HG02623 (cell line): ENCODE results near the gene BMF.
"Not testable (repeated sequence)": the region's sequence is repeated elsewhere in the genome, so short reads cannot be mapped to it uniquely, and the experiment has no call there.

Source experiments
- ATAC-seq: cut with Tn5 transposase; IDR thresholded peaks from one replicate; pipeline ENCODE4 v1.9.1; 2021; ENCODE audit warnings: moderate library complexity; ENCODE audit not compliant: unreplicated experiment

Gene BMF, protein sequence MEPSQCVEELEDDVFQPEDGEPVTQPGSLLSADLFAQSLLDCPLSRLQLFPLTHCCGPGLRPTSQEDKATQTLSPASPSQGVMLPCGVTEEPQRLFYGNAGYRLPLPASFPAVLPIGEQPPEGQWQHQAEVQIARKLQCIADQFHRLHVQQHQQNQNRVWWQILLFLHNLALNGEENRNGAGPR

DNA sequence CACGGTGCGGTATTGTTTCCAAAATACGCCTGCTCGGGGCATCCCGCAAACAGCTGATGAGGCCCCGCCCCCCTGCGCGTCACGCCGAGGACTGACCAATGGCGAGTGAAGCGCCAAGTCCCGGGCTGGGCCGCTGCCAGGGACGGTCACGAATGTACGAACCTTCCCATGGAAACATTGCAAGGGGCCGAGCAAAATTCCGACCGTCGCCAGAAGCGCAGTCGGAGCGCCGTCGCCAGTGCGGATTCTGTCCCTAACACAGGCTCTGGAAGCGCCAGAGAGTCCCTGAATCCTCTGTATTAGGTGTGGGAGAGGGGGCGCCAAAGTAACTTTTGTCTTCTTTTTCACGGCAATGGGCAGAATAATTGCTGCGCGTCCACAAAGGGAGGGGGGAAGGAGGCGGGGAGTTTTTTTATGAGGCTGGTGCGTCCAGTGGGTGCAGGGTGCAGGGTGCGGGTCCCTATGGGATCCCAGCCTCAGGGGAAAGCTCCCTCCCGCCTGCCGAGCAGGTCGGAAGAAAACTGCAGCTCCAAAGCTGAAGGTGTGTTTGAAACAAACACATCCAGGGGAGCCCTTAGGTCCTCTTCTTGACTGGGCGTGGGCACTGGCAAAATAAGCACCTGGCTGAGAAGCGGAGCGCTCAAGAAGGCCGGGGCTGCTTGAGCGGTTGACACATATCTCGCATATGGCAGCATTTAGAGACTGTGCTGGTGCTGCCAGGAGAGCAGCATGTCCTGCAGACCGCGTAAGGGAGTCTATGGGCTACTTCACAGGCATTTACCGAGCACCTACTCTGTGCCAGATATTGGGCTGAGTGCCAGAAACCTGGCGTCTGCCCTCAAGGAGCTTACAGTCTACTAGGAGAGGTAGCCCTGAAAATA is at the start of gene BMF:
Gene BMF, minus strand, starts transcription at position 25 of the 881 bp plus-strand sequence. CDS start 2,793 bp downstream, outside the sequence.
- ATAC-seq = peak; percentile 54

DNA sequence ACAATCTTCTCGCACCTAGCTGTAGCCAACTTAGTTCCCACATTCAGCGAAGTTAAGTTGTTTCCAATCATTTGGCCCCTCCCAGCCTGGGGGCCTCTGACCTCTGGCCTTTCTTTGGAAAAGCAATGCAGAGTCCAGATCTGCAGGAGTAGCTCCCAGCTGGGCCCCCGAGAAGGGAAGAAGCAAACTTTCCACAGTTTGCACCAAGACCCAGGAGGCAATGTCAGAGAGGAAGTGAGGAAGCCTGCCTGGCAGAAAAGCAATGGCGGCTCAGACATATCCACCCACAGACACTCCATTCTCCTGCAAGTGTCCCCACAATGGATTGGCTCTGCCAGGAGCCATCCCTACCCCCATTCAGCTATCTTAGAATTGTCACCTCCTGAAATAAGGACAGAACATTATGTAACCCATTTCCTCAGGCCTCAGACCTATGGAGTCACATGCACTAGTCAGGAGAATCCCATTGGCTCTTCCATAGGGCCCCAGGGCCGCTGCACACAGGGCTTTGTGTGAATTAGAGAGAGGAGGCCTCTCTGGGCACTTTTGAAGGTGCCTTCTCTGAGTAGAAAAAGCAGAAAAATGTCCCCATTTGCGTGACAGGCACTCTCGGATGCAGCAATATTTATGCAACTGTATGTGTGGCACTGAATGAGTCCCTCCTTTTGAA is 49.2 kb upstream of the BMF start:
- no peak for ATAC-seq

DNA sequence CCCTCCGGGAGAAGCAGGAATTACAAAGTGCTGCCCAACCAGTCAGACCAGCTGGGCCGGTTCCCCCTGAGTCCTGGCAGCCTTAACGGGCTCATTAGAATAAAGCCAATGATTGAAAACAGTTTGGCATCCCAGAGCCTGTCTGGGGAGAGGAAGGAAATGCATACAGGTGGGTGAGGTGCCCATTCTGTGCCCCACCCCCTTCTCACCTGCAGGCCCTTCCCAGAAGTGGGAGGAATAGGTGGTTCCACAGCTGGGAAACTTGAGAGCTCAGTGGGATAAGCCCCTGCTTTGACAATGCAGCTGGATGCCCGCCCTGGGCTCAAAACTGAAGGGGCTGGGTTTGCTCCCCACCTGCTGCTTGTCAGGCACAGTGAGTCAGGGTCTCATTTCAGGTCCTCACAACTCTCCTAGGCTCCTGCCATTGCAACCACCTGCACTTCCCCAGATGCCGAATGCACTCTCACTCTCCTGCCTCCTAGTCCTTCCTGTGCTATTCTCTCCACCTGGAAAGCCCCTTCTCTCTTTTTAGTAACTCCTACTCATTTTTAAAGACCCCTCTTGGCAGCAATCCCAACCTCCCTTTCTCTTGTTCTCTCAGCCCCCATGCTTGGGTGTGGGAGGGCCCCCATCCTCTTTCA is 46.7 kb upstream of the BMF start:
- ATAC-seq = no peak

DNA sequence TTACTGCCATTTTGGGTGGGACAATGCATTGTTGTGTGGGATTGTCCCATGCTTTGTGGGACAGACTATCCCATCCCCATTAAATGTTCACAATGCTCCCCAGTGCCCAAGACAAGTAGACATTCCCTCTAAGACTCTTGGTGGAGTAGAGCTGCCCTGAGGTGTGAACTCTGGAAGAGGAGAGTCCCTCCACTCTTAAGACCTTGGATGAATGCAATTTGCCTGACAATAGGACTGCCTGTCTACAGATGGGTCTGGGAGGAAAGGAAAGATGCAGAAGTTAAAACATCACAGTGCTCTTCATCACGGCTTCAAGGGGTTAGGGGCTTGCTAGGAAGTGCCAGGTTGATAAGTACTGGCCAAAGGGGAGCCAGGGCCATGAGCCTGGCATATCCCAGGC is 46.1 kb upstream of the BMF start:
- ATAC-seq = not testable (repeated sequence)

DNA sequence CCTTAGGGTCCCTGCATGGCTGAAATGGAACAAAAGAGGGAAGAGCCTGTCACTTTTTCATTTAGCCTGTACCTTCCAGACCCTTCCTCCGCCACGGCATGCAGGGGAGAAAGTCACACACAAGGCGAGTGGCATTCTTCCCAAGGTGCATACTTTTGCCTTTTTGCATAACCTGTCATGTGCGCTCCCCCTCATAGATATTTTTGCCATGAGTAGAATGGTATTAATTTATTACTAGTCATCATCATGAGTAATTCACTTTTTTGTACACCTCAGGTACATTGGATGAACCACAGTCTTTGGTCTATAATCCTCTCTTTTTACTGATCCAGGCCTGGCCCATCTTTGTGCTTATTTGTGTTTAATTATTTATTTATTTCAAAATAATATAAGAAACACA is 43.3 kb upstream of the BMF start:
- ATAC-seq = no peak

DNA sequence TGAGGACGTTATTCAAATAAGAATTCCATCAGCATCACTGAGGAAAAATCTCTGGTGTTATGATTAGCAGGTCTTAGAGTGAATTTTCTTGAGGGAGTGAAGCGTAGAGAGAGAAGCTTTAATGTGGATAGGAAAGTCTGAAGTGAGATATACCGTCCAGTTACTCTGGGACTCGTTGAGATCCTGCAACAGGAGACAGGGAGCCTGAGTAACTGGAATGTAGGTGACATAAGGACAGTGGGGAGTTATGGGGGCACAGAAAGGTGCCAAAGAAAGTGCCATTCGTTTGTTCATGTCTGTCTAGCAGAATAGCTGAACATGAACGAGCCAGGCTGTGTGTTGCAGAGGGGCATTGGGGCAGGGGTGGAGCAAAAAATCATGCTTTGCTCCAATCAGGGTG is 42.8 kb upstream of the BMF start:
- ATAC-seq = no peak

DNA sequence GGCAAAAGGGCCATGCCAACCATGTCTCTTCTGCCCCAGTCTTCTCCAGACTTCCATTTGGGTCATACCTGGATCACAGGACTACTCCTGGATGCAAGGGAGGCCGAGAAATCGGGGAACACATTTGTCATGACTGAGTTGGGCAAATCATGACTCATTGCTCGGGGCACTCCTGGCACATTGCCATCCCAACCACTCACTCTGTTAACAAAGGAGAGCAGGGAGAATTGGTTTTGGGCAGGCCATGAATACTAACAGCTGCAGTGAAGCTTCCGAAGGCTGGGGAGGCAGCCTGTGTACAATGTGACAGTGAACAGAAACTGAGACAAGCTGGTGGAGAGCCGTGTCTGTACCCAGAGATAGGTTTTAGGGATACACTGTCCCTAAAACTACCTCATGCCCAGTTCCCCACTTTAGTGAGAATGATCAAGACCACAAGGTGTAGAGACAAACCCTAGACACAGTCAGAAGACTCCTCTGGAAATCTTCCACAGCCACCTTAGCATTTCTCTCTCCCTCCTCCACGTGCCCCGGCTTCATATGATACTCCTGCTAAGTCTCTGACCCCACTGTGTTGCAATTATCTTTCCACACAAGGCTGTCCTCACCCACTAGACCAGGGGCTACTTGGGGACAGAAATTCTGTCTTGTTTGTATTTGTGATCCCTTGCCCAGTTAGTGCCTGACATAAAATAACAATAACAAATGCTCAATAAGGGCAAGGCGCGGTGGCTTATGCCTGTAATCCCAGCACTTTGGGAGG is 41.7 kb upstream of the BMF start:
- ATAC-seq = no peak

DNA sequence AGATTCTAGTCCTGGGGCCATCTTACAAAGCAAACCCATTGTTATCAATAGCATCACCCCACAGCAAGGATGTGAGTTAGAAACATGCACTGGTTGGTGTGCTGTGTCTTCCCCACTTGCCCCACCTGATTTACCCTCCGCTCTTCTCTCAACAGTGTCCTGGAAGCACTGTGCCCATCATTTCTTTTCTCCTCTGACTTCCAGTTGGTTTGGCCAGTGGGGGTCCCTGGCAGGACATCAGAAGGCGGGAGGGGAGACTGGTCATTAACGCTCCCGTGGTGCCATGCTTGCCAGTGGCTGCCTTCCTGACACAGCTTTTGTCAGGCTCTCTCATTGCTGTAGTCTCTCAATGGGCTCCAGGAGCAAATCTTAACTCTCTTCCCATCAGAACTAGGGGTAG is 40.7 kb upstream of the BMF start:
- ATAC-seq = no peak

DNA sequence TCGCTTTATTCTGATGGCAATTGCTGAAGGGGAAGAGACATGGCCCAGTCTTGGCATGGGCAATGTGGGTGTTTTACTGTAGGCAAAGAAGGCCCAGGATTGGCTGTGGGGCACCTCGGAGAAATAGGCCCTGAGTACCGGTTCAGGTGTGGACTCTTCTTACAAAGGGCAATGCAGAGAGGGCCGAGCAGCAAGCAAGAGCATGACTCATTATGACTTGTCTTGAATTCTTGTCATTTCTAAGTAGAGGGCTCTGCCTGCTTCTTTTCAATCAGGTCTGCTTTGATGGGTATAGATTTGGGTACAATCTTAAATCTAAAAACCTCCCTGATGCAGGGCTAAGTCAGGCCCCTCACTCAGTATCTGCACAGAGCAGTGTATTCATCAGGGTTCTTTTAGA is 37.4 kb upstream of the BMF start:
- no peak for ATAC-seq

DNA sequence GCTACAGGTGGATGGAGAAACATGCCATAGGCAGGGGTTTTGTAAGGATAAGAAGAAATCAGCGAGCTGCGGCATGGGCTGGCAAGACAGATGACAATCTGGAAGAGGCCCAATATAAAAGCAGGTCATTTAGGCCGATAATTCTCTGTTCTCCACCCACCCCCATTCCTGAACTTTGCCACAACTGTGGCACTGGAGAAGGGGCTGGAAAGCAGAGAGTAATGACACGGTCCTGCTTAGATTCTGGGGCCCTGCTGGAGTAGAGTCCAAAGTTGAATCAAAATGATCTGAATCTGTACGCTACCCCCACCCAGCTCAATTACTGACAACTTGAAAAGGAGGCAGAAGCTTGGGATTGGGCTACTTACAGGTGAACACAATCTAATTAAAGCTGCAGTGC is 33.7 kb upstream of the BMF start:
- ATAC-seq = no peak

DNA sequence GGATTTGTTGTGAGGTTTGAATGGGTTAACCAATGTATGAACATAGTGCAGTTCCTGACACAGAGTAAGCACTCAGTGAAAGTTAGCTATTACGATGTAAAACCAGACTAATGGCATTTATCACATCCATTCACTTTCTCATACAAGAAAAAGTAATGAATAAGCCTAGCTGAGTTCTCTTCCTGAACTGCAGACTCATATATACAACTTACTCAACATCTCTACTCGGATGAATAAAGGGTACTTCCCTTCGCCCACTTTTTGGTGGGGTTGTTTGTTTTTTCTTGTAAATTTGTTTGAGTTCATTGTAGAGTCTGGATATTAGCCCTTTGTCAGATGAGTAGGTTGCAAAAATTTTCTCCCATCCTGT is 29.5 kb upstream of the BMF start:
- not testable (repeated sequence) for ATAC-seq

DNA sequence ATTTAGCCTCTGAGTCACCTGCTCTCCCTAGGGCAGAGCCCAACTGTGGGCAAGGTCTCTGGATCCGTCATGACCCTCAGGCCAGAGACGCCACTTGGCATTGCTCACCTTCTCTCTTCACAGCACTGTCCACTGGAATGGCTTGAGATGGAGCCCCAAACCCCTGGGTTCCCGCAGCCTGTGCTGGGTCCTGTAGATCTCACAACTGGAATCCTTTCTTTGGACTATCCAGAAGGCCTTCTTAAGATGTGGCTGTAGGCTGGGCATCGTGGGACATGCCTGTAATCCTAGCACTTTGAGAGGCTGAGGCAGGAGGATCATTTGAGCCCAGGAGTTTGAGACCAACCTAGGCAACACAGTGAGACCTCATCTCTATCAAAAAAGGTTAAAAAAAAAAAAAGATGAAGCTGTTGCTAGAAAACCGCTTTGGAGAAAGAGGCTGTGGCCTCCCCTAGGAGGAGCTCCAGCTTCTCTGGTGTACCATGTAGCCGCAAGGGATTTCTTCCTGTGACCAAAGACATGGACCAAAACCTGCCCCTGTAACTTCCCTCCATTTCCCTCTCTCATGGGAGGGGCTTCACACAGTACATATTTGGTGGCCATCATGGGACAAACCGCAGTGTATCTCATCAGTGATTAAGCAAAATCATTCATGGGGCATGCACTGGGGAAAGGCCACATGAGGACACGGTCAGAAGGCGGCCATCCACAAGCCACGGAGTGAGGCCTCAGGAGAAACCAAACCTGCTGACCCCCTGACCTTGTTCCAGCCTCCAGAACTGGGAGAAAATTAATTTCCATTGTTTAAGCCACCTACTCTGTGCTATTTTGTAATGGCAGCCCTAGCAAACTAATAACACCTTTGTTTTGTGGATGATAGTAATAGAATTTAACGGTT is 28.9 kb upstream of the BMF start:
- no peak for ATAC-seq

DNA sequence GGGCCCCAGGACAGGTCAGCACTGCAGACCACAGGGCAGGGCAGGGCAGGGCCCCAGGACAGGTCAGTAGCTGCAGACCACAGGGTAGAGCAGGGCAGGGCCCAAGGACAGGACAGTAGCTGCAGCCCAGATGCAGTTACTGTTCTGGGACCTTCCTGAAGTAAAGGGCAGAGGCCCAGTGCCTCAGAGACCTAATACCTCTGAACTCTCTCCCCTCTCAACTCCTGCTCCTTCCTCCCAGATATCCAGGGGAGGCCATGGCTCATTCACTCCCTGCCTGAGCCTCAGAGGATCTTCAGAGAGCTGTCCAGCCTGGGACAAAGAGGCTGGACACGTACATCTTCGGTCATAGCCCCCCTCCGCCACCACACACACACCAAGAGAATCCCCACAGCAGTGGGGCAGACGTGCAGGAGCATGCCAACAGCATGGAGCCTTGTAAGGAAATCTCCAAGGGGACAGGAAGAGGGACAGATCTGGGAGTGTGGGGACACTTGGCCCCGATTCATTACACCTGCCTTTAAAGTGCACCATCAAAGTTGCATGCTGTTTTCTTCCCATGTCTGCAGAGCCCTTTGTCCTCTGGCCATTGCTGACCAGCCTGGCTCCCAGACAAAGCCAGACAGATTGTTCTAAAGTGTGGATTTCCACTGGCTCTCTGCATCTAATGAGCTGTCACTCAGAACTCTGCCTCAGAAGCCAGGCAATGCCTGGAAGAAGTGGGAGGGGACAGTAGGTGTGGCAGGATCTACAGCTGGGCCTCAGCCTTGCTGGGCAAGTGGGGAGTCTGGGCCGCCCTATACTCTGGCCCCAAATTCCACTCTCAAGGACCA is 28.0 kb upstream of the BMF start:
- no peak for ATAC-seq

DNA sequence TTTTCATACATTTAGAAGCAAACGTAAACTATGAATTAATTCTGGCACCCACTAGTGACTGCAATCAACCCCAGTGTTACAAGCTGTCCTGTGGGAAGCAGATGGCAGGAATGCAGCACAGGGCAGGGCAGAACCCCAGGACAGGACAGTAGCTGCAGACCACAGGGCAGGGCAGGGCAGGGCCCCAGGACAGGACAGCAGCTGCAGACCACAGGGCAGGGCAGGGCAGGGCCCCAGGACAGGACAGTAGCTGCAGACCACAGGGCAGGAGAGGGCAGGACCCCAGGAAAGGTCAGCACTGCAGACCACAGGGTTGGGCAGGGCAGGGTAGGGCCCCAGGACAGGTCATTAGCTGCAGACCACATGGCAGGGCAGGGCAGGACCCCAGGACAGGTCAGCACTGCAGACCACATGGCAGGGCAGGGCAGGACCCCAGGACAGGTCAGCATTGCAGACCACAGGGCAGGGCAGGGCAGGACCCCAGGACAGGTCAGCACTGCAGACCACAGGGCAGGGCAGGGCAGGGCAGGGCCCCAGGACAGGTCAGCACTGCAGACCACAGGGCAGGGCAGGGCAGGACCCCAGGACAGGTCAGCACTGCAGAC is 27.3 kb upstream of the BMF start:
- ATAC-seq = not testable (repeated sequence)

DNA sequence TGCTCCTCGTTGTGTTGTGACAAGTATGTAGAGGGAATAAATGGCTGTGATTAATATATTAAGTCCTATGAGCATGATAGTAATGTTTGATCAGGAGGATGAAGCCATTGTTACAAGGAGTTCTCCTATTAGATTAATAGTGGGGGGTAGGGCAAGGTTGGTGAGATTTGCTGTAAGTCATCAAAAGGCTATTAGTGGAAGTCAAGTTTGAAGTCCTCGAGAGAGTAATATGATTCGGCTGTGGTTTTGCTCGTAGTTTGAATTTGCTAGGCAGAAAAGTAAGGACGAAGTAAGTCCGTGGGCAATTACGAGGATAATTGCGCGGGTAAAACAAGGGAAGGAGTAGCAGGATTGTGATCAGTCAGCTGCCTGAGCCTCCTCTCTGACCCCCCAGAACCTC is 26.2 kb upstream of the BMF start:
- ATAC-seq = no peak

DNA sequence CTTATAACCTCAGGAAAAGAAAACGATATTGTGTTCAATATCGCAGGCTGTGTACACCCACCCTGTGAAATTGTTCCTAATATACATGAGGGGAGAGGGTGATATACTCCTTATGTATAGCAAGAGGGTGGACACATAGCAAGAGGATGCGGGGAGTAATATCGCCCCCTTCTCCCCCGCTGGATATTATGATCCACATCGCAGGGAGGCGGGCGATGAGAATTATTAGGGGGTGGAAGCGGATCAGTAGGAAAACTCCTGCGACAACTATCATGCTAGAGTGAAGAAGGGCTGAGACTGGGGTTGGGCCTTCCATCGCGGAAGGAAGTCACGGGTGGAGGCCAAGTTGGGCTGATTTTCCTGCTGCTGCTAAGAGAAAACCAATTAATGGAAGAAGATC is 24.9 kb upstream of the BMF start:
- ATAC-seq = no peak

DNA sequence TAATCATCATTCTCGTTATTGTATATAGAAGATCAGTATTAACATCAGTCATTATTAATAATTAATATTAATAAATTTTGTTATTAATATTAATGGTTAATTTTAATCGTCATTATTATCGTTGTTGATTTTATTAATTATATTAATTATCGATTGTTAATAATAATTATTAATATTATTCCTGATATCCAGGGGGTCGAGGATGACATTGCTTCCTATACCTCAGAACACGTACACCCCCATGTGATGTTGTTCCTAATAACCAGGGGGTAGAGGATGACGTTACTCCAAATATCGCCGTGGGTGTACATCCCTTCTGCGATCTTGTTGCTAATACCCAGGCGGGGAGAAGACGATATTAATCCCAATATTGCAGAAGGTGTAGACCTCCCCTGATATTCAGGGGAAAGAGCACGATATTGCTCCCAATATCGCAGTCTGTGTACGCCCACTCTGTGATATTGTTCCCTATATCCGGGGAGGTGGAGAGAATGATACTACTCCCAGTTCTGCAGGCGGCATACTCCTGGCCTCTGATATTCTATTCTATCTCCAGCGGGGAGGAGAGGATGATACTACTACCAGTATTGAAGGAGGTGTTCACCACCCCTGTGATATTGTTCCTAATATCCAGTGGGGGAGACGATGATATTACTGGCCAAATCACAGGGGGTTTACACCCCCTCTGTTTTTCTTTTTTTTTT is 22.3 kb upstream of the BMF start:
- ATAC-seq = no peak

DNA sequence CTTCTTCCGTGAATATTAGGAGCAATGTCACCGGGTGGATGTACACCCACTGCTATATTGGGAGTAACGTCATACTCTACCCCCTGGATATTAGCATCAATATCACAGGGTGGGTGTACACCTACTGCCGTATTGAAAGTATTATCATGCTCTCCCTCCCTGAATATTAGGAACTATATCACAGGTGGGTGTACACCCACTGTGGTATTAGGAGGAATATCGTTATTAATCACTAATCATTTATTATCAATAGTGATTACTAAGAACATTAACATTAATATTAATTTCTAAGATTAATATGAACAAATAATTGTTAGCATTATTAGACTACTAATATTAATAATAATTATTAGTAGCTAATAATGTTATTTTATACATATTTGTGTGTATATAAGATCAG is 21.4 kb upstream of the BMF start:
- no peak for ATAC-seq
